Measurements from ENCODE around the gene CLASP2. TPM values are rescaled to one million over a fixed set of nuclear protein-coding genes. Genes with fewer than 3 reads are reported as not detected.

CLASP2 gene
- total RNA-seq, 1 experiment from 2014 or later, result 41.1 TPM

GRCh38 chr3:33578325-33579177 lies 139.5 kb downstream of the CLASP2 start:
- Histone ChIP-seq H3K4me3 (ENCODE audit: insufficient read depth, low read depth, low read length) (no peak overlapping the region), H3K27me3 (ENCODE audit: control insufficient read depth, insufficient read depth, low read length) (no peaks in the 10 kb centered on the region), H3K36me3 (replicated peaks; ENCODE audit: control insufficient read depth, insufficient read depth, low read length) (no peaks in the 10 kb centered on the region; the same call in 1 of the 2 replicates)
- DNase-seq, result peak; percentile 8

GRCh38 chr3:33577588-33577987 lies 140.5 kb downstream of the CLASP2 start:
- H3K36me3 ChIP-seq (replicated peaks; ENCODE audit: control insufficient read depth, insufficient read depth, low read length), result peaks cover 2% of the 10 kb centered on the region; the same call in 1 of the 2 replicates
- H3K4me3 ChIP-seq (ENCODE audit: insufficient read depth, low read depth, low read length), result no peak overlapping the region
- peak; percentile 21 for DNase-seq
- H3K27me3 ChIP-seq (ENCODE audit: control insufficient read depth, insufficient read depth, low read length), result no peaks in the 10 kb centered on the region

DNA sequence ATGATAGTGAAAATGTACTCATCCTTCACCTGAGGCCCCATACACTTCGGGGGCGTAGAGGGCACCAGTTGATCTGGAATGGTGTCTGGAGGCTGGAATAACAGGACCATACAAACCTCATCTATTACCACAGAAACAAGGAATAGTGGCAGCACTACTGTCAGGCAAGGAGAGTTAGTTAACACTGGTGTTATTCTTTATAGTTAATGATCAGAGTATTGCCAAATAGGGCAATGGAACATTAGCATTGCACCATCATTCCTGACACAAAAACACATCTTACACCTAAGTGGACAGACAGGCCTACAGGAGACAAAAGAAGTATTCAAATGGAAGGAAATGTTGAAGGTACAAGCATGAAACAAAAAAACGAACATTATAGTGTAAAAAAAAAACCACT lies 140.9 kb downstream of the CLASP2 start:
- no peaks in the 10 kb centered on the region for H3K27me3 ChIP-seq (ENCODE audit: control insufficient read depth, insufficient read depth, low read length)
- peaks cover 2% of the 10 kb centered on the region; the same call in 1 of the 2 replicates for H3K36me3 ChIP-seq (replicated peaks; ENCODE audit: control insufficient read depth, insufficient read depth, low read length)
- DNase-seq, result no peak
- no peak overlapping the region for H3K4me3 ChIP-seq (ENCODE audit: insufficient read depth, low read depth, low read length)

DNA sequence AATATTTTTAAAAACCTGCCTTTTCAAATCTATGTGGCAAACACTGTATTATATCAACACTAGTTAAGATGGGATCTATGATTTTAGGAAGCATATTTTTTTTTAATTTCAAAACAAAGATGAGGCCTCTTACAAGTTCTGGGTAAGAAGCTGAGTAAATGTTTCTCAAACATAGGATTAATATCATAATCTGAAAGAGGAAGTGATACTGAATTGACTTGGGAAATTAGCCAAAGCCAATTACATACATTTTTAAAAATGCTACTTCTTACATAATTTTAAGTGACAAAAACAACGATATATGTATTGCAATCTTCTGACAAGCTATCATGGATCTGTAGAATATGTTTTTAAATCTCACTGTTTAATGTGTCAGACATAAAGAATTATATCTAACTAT lies 142.7 kb downstream of the CLASP2 start:
- Histone ChIP-seq H3K27me3 (ENCODE audit: control insufficient read depth, insufficient read depth, low read length) (no peaks in the 10 kb centered on the region), H3K4me3 (ENCODE audit: insufficient read depth, low read depth, low read length) (no peak overlapping the region), H3K36me3 (replicated peaks; ENCODE audit: control insufficient read depth, insufficient read depth, low read length) (peaks cover 2% of the 10 kb centered on the region; the same call in 1 of the 2 replicates)
- DNase-seq, result no peak

GRCh38 chr3:33557829-33558228 lies 160.2 kb downstream of the CLASP2 start:
- Histone ChIP-seq H3K27me3 (ENCODE audit: control insufficient read depth, insufficient read depth, low read length) (no peaks in the 10 kb centered on the region), H3K4me3 (ENCODE audit: insufficient read depth, low read depth, low read length) (no peak overlapping the region), H3K36me3 (replicated peaks; ENCODE audit: control insufficient read depth, insufficient read depth, low read length) (no peaks in the 10 kb centered on the region; the same call in 1 of the 2 replicates)
- DNase-seq, result peak; percentile 6

DNA sequence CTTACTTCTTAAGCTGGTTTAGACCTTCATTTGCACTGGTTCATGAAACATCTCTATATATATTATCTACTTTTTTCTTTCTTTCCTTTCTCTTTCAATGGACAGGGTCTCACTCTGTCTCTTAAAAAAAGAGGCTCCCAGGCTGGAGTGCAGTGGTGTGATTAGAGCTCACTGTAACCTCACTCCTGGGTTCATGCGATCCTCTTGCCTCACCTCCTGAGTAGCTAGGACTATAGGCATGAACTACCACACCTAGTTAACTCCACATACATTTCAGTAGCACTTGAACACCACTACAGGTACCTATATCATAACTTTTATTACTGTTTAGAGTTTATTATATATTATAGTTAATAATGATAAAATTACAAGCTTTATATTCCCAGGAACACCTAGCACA lies 160.8 kb downstream of the CLASP2 start:
- Histone ChIP-seq H3K27me3 (ENCODE audit: control insufficient read depth, insufficient read depth, low read length) (no peaks in the 10 kb centered on the region), H3K36me3 (replicated peaks; ENCODE audit: control insufficient read depth, insufficient read depth, low read length) (no peaks in the 10 kb centered on the region; the same call in 1 of the 2 replicates), H3K4me3 (ENCODE audit: insufficient read depth, low read depth, low read length) (no peak overlapping the region)
- no peak for DNase-seq

DNA sequence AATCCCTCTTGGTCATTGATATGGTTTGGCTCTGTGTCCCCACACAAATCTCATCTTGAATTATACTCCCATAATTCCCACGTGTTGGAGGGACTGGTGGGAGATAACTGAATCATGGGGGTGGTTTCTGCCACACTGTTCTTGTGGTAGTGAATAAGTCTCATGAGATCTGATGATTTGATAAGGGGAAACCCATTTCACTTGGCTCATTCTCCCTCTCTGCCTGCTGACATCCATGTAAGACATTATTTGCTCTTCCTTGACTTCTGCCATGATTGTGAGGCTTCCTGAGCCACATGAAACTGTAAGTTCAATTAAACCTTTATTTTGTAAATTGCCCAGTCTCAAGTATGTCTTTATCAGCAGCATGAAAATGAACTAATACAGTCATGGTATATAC lies 171.0 kb downstream of the CLASP2 start:
- Histone ChIP-seq H3K4me3 (ENCODE audit: insufficient read depth, low read depth, low read length) (no peak overlapping the region), H3K36me3 (replicated peaks; ENCODE audit: control insufficient read depth, insufficient read depth, low read length) (no peaks in the 10 kb centered on the region; the same call in none of the 2 replicates), H3K27me3 (ENCODE audit: control insufficient read depth, insufficient read depth, low read length) (no peaks in the 10 kb centered on the region)
- DNase-seq, result no peak

DNA sequence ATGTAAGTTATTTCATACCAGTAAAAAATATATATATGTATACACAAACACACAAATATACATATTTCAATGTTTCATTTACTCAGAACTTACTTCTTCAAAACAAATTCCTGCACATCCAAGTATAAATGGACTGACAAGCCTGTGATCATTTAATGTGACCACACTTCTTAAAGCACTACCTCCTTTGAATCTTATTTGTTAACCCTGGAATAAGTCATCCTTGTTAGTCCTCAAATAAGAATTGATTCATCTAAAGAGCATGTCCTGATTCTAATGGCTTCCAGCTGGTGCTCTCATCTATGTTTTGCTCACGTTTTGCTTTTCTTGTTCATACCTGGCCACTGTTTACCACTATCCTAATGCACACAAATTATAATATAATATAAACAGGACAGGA lies 173.9 kb downstream of the CLASP2 start:
- no peaks in the 10 kb centered on the region; the same call in 1 of the 2 replicates for H3K36me3 ChIP-seq (replicated peaks; ENCODE audit: control insufficient read depth, insufficient read depth, low read length)
- H3K27me3 ChIP-seq (ENCODE audit: control insufficient read depth, insufficient read depth, low read length), result no peaks in the 10 kb centered on the region
- no peak for DNase-seq
- no peak overlapping the region for H3K4me3 ChIP-seq (ENCODE audit: insufficient read depth, low read depth, low read length)

- DNase-seq, result no peak
- Histone ChIP-seq H3K36me3 (replicated peaks; ENCODE audit: control insufficient read depth, insufficient read depth, low read length) (no peaks in the 10 kb centered on the region; the same call in 1 of the 2 replicates), H3K4me3 (ENCODE audit: insufficient read depth, low read depth, low read length) (no peak overlapping the region), H3K27me3 (ENCODE audit: control insufficient read depth, insufficient read depth, low read length) (no peaks in the 10 kb centered on the region)
Measured at GRCh38 chr3:33543601-33544000, 174.5 kb downstream of the CLASP2 start.

GRCh38 chr3:33541918-33542317 lies 176.1 kb downstream of the CLASP2 start:
- H3K27me3 ChIP-seq (ENCODE audit: control insufficient read depth, insufficient read depth, low read length), result no peaks in the 10 kb centered on the region
- DNase-seq, result no peak
- H3K36me3 ChIP-seq (replicated peaks; ENCODE audit: control insufficient read depth, insufficient read depth, low read length), result peaks cover 4% of the 10 kb centered on the region
- H3K4me3 ChIP-seq (ENCODE audit: insufficient read depth, low read depth, low read length), result no peak overlapping the region

DNA sequence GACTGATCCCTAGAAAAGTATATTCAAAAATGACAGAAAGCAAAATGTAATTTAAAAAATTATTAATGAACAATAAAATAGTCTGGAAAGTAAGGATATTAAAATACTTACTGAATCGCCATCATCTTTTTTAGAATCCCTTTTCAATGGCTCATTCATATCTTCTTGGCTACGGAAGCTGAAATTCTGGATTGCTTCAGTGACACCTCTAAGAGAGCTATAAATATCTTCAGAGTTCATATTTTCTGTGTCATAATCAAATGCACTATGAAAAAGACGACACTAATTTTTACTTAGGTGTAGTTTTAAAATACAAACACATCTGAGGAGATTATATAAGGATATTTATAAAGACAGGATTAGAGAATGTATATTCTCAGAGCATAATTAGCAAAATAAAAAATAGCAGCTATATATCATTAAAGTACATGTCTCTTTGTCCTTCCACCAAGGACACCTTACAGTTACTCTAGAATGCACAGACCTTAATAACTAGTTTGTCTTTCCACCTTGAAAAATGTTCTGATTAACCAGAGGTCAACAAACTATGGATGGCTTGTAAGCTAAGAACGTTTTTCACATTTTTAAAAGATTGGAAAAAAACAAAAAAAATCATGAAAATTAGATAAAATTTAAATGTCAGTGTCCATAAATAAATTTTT lies 179.2 kb downstream of the CLASP2 start:
- DNase-seq, result no peak
- H3K4me3 ChIP-seq (ENCODE audit: insufficient read depth, low read depth, low read length), result no peak overlapping the region
- no peaks in the 10 kb centered on the region for H3K27me3 ChIP-seq (ENCODE audit: control insufficient read depth, insufficient read depth, low read length)
- peaks cover 8% of the 10 kb centered on the region for H3K36me3 ChIP-seq (replicated peaks; ENCODE audit: control insufficient read depth, insufficient read depth, low read length)

DNA sequence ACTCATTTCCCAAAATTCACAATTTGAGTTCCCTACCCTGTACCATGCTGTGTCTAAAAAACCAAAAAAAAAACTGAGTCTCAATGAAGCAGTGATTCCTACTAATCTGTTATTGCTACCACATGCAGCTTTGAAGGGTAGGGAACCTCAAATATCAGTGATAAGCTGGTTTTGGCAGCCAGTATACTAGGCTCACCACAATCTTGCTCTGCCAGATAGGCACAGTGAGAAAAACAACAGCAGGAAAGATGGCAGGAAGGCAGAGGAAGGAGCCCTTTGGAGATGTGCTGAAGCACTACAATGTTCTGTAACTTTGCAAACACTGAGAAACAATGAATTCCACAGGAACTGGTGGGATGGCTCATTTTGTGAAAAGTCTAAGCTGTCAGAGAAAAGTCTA lies 180.9 kb downstream of the CLASP2 start:
- H3K27me3 ChIP-seq (ENCODE audit: control insufficient read depth, insufficient read depth, low read length), result no peaks in the 10 kb centered on the region
- peaks cover 8% of the 10 kb centered on the region for H3K36me3 ChIP-seq (replicated peaks; ENCODE audit: control insufficient read depth, insufficient read depth, low read length)
- no peak for DNase-seq

GRCh38 chr3:33526787-33527186 lies 191.3 kb downstream of the CLASP2 start:
- H3K36me3 ChIP-seq (replicated peaks; ENCODE audit: control insufficient read depth, insufficient read depth, low read length), result peaks cover 2% of the 10 kb centered on the region

More for the DNA sequence above, 180.9 kb downstream of the CLASP2 start:
- H3K4me3 ChIP-seq (ENCODE audit: insufficient read depth, low read depth, low read length), result no peak overlapping the region

DNA sequence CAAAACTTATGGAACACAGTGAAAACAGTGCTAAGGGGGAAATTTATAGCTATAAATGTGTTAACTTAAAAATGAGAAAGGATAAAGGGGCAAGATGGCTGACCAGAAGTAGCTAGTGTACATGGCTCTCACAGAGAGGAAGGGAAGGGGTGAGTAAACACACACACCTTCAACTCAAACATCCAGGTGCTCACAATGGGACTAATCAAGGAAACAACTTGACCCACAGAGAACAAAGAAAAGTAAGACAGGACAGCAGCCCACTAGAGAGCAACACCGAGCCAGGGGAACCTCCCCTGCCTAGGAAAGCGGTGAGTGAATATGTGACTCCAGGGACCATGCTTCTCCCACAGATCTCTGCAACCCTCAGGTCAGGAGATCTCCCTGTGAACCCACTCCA lies 192.8 kb downstream of the CLASP2 start:
- no peaks in the 10 kb centered on the region for H3K27me3 ChIP-seq (ENCODE audit: control insufficient read depth, insufficient read depth, low read length)
- H3K36me3 ChIP-seq (replicated peaks; ENCODE audit: control insufficient read depth, insufficient read depth, low read length), result peaks cover 2% of the 10 kb centered on the region
- no peak for DNase-seq
- no peak overlapping the region for H3K4me3 ChIP-seq (ENCODE audit: insufficient read depth, low read depth, low read length)

More at GRCh38 chr3:33526787-33527186, 191.3 kb downstream of the CLASP2 start:
- DNase-seq, result no peak
- no peaks in the 10 kb centered on the region for H3K27me3 ChIP-seq (ENCODE audit: control insufficient read depth, insufficient read depth, low read length)
- H3K4me3 ChIP-seq (ENCODE audit: insufficient read depth, low read depth, low read length), result no peak overlapping the region

Data from H7 (cell line).